ENCODE measurements around the gene PDE4D.

The PDE4D gene

DNA sequence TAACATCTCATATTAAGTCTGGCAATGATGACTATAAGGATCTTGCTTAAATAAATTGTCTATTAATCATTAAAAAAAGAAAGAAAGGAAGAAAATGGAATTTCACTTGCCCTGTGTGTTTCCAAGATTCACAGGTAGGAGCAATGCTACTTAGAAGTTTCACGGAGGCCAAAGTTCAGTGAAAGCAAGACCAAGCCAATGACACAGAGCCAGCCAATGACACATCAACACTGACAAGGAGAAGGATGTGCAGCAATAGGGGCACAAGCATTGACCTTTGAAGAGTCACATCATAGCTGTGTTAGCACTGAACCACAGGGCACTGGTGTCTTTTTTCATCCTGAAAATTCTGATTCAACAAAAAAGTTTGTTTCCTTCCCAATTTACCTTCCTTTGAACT, 364.3 kb downstream of the PDE4D start:
- no peak for DNase-seq (ENCODE audit: low read depth in 2 of 3, low spot score in 1 of 3)

DNA sequence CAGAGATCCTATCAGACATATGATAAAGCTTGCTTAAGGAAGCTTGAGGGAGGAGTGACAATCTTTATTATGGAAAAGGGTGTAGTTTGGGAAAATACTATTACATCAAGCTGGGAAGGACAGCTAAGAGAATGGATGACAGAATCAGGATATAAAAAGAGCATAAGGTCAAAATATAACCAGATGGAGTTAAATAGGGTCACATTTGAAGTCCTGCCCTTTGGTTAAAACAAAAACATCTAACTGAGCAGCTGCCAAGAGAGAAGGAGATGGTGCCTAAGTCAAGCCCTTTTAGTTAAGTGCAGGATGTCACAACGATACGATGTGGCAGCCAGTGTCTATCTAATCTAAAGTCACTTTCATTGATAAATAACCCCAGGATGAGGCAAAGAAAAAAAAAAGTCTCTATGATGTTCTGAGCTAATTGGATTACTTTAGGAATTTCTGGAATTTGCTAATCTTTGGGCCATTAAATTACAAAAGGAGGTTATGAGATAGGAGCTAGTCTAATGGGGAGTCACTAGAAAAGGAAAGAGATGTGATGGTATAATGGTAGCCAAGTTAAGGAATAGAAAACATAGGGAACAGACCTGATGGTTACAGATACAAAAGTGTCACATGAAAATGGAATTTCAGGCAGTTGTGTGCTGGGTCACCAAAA, 365.2 kb downstream of the PDE4D start:
- DNase-seq (ENCODE audit: low read depth in 2 of 3, low spot score in 1 of 3), result no peak

DNA sequence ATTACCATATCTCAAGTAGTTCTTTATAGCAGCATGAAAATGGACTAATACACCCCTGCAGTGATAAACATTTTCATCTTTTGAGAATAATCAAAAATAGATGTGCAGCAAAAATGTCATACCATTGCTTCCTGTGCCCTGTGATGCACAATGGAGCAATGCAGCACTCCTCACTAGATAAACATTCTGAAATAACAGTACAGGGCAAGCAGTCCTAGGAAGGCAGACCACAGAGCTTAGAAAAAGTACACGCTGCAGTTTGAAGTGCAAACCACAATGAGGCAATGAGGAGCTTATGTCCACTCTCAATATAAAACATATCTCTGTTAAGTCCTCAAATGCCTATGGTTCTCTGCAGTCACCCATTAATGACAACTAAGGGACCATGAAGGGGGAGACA, 367.6 kb downstream of the PDE4D start:
- DNase-seq (ENCODE audit: low read depth in 2 of 3, low spot score in 1 of 3), result no peak

DNA sequence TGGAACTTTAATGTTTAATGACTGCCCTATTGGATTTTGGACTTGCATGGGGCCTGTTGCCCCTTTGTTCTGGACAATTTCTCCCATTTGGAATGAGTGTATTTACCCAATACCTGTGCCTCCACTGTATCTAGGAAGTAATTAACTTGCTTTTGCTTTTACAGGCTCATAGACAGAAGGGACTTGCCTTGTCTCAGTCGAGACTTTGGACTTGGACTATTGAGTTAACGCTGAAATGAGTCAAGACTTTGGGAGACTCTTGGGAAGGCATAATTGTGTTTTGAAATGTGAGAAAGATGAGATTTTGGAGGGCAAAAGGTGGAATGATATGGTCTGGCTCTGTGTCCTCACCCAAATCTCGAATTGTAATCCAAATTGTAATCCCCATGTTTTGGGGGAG, 368.2 kb downstream of the PDE4D start:
- no peak for DNase-seq (ENCODE audit: low read depth in 2 of 3, low spot score in 1 of 3)

DNA sequence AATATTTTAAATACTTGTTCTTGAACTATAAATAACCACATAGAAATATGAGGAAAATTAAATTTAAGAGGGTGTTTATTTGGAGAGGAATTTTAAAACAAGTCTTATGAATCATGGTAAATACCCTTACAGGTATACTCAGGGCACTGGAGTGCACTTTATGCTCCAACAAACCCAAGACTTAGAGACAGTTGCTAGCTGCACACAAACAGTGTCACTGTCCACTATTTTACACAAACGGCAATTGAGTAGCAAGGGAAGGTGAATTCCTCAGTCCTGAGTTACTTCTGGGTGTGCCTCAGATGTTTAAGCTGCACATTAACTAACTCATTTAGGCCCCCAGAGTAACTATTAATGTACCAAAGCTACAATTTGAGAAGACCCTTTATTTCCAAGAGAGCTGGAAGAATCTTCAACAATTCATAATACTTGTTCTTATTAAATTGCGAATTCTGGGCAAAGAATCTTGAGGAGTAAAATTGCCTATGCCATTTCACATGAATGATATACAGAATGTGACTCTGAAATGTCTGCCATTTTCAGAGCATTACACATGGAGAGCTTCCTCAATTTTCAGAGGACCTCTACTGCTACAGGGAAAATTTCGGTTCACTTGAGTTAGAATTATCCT, 371.2 kb downstream of the PDE4D start:
- DNase-seq (ENCODE audit: low read depth in 2 of 3, low spot score in 1 of 3), result no peak

DNA sequence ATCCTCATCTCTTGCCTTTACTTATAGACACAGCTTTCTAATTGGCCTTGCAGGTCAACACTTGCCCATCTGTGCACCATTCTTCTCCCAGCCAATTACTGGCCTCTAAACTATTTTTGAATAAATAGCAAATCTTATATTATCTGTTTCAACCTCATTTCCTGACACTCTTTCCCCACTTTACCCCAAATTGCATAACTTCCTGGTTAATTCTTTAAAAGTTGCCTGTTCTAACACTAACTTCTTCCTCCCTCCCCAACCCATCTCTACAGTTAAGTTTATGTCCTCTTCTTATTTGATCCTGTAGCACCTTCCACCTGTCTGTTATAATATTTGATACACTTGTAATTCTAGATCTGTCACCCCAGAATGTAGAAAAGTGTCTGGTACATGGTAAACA, 372.1 kb downstream of the PDE4D start:
- DNase-seq (ENCODE audit: low read depth in 2 of 3, low spot score in 1 of 3), result no peak

DNA sequence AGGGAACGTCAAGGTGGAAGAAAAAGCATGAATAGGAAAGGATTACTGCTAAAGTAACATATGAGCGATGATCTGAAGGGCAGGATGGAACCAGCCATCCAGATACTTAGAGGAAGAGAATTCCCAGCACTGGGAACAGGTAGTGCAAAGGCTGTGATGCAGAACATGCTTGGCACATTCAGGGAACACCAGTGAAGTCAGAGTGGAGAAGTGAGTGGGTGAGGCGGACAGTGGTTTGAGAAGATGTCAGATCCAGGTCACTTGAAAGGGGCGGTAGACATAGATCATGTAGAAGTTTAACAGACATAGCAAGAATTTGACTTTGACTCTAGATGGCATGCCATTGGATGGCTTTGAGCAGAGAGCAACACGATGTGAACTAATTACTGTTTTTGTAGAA, 374.2 kb downstream of the PDE4D start:
- DNase-seq (ENCODE audit: low read depth in 2 of 3, low spot score in 1 of 3), result no peak

DNA sequence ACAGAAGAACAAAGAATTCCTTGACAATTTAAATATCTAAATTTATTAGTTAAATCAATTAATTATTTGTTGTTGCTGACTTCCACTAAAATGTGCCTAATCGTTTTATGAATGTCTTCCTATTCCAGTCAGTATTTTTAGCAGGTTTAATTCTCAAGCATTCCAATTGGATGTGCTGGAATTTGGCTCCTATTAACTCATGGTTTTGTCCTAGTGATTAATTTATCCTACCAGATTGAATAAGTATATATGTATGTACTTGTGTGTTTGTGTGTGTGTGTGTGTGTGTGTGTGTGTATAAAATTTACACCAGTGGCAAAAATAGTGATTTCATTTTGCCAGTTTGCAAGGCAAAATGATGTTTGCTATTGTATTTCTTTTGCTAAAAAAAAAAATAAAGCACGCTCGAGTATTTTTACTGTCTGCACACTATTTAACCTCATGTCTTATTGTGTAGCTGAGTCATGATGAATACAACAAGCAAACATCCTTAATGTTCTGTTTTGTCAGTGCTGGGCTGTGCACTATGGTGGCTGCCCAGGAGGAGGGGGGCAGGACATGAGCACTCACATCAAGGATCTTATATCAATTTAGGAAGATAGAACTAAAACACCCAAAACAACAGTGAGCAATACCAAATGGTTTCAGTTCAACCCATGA, 375.5 kb downstream of the PDE4D start:
- no peak for DNase-seq (ENCODE audit: low read depth in 2 of 3, low spot score in 1 of 3)

DNA sequence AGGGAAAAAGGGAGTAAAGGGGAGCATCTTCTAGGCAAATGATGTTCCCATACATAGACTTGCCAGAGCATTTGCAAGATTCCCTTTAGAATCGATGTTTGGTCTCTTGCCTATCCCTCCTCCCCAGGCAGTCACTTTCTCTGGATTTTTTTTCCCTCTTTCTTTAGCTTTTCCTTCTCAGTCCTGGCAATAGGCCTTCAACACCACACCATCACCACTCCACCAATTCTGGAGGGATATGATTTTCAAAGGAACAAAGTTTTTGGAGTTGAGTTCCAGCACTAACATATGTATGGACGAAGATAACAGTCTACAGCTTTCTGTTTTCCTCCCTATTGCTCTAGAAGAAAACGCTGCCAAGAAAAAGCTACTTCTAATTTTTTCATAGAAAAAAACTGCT, 377.4 kb downstream of the PDE4D start:
- no peak for DNase-seq (ENCODE audit: low read depth in 2 of 3, low spot score in 1 of 3)

DNA sequence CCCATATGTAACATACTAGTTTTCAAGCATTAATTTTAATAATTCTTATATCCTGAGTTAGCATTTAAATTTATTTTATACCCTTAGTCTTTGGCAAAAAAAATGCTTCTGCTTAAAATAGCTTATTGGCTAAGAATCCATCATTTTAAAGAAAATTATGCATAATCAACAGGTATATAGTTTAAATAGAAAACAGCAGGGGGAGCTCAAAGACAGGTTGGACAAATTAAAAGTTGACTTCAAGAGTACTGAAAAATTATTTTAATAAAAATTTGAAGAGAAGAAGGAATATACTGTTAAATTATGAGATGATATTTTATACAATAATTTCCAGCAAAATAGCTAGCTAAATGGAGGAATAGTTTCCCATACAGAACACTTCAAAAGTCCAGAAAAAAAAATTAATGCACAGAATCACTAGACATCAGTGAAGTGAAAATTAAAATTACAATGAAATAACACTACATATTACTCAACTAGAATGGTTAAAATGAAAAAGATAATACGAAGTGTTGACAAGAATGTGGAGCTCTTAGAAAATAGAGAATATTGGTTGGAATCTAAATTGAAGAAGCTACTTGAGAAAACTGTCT, 387.1 kb downstream of the PDE4D start:
- DNase-seq (ENCODE audit: low read depth in 2 of 3, low spot score in 1 of 3), result no peak

DNA sequence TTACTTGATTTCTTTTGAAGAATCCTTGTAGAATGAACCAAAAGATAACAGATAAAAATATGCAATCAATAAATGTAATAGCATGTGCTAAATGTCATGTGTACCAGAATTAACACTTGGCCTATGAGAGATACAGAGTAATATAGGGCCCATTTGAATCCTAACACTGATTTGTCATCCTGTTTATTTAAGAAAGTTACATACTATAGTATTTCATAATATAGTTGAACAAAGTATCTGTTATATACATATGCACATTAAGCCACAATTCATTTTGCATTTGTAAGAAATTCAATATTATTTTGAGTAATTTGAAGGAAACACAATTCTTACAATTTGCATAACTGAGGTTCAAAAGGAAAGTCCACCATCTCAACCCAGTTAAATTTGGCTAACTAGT, 389.5 kb downstream of the PDE4D start:
- DNase-seq (ENCODE audit: low read depth in 2 of 3, low spot score in 1 of 3), result no peak

DNA sequence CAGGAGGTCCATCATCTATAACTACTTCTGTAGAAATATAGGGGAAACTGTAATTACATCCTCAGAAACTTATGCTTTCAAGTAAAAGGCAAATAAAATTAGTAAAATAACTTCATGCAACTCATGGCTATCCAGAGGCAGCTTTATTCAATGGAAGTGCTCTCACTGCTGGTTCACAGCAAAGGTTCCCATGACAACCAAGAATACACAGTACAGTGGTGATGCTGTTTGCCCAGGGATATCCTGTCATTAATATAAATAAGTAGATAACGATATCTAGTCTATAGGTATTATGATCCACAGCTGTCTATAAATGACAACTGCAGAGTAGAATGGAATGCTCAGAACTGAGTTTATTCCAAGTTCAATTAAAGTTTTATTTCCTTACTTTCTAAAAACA, 390.3 kb downstream of the PDE4D start:
- DNase-seq (ENCODE audit: low read depth in 2 of 3, low spot score in 1 of 3), result no peak

DNA sequence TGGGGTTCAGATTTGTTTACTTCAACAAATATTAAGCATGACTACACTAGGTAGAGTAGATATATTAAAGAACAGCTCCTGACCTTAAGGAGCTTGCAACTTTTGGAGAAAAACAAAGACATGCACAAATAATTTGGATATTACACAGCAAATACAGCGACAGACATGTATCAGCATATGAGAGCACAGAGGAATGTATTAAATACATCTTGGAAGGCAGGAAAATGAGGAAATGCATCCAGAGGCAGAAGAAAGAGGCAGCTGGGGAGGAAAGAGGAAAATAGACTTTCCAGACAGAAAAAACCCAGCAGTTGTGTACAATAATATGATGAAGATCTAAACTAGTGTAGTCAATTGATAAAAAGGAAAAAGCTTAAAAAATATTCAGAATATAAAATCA, 392.2 kb downstream of the PDE4D start:
- DNase-seq (ENCODE audit: low read depth in 2 of 3, low spot score in 1 of 3), result no peak

DNA sequence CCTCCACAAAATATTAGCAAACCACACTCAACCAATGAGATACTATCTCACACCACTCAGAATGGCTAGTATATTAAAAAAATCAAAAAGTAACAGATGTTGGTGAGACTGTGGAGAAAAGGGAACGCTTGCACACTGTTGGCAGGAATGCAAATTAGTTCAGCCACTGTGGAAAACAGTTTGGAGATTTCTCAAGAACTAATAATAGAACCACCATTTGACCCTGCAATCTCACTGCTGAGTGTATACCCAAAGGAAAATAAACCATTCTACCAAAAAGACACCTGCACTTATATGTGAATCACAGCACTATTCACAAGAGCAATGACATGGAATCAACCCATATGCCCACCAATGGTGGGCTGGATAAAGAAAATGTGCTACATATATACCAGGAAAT, 393.5 kb downstream of the PDE4D start:
- no peak for DNase-seq (ENCODE audit: low read depth in 2 of 3, low spot score in 1 of 3)

DNA sequence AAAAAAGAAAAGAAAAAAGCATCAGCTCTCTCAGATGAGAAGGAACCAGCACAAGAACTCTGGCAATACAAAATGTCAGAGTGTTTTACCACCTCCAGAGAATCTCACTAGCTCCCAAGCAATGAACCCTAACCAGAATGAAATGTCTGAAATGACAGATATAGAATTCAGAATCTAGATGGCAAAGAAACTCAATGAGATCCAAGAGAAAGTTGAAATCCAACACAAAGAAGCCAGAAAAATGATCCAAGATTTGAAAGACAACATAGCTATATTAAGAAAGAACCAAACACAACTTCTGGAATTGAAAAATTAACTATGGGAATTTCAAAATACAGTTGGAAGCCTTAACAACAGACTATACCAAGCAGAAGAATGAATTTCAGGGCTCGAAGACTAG, 396.3 kb downstream of the PDE4D start:
- no peak for DNase-seq (ENCODE audit: low read depth in 2 of 3, low spot score in 1 of 3)

DNA sequence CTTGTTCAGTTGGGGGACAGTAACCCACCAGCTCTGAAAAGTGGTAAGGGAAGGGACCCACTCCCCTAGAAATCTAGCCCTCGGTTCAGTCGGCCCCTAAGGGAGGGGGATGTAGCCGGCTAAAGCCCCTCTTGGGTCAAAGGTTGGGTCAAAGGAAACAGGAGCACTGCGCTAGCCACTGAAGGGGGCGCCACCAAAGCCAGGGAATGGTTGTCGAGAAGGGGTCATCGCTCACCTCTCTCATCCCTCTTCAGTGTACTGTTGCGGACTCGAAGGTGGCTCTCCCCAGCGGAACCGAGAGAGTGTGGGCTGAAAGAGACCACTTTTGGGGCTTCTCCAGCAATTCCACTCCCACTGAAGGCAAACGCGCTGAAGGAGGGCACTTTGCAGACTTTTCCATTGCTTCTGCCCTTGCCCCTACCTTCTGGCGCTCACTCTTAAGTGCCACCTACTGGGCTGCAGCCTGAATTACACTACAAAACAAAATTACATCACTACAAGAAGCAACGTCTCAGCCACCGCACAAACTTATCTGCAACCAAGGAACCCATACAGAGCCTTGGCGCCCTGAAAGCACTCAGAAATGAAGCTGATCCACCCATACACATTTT, 396.9 kb downstream of the PDE4D start:
- peak in 1 of 3 donors; percentile 1 for DNase-seq (ENCODE audit: low read depth in 2 of 3, low spot score in 1 of 3)

DNA sequence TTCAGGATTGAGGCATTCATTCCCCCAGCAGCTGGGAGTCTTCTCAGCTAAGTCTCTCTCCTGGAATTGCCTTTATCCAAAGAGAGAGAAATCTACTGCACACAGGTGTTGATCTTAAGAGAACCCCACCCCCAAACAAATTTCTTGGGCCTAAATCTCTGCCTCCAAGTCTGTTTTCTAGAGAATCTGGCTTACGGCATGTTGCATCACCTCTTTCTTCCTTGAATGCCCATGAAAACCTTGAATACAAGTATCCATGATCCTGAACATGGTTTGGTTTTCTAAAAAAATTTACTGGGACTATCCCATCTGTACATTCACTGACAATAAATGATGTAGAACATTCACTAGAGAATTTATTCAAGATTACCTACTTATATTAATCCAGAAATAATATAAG, 401.6 kb downstream of the PDE4D start:
- no peak for DNase-seq (ENCODE audit: low read depth in 2 of 3, low spot score in 1 of 3)

DNA sequence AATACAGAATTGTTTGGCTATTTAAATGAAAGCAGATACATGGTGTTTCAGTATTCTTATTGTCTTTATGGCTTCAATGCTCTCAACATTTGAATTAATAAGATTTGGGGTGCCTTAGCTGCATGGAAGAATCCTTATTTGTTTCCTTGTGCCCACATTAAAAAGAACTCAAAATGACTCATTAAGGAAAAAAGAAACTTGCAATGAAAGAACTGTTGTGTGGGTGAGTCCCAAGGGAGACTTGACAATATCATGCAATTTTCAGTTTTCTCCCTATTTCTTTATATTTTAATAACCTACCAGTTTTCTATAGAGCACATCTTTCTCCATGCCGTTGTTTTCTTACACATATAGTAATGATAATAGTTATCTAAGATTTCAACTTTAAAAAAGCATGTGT, 404.0 kb downstream of the PDE4D start:
- no peak for DNase-seq (ENCODE audit: low read depth in 2 of 3, low spot score in 1 of 3)

DNA sequence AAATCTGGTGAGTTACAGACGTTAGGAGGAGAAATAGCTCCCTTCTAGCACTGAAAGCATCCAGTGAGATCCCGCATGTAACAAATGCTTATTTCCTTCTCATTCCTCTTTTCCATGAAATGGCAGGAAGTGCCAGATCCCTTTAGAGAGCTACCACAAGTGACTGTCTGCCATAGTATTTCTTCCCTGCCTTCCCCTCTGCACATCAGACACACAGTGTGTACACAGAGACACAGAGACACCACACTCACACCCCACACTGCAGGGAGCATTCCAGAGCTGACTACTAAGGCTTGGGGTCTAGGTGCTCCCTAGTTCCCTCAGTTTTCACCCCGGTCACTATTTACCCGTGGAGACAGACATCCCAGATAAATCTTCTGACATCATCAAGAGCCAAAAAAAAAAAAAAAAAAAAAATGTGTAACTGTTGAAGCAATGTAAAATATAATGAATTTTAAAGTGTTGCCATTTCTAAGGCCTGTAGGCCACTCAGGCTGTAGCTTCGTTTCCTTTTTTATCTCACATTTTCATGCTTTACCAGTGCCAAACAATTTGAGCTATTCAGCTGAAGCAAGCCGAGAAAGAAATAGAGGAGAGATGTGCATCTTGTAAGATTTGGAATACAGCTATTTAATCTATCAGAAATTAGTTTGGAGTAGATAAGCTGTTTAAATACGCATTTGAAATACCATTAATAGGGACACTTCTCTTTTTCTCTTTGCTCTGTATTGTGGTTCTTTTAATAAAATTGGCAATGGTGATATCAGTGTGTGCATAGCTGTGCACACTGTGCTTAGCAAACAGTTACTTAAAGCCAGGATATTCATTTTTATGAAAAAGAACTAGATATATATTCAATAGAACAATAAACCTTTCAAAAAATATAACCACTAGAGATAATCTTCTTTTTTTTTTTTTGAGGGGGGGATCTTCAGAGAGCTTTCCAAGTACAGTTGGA, 405.5 kb downstream of the PDE4D start:
- DNase-seq (ENCODE audit: low read depth in 2 of 3, low spot score in 1 of 3), result no peak

DNA sequence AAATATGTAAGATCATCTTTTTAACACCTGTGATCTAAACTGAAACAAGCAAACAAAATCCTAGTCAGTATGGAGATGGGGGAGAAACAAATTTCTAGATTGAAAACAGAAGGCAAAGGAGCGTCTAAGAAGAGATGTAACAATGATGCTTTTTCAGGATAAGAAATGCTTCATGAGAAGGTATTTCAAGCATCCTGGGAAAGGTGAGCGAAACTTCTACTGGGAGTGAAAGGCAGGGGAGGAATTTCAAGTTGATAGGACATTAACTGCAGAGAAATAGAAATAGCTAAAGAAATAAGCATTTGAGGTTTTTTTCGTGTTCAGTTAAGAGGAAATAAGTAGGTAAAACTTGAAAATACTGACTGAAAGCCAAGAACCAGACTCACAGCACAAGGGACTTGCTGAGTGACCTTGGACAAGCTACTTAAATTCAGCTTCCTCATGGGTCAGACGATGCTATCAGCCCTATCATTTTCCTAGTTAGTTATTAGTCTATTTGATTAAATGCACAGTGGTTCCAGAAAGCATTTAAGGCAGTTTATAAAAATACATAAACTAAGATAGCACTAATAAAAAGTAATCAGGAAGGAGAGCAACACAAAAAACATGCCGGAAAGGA, 406.3 kb downstream of the PDE4D start:
- no peak for DNase-seq (ENCODE audit: low read depth in 2 of 3, low spot score in 1 of 3)

Measured in stimulated activated CD4-positive, alpha-beta T cell treated with anti-CD3 and anti-CD28 coated beads, Interleukin-12 subunit alpha, Interleukin-12 subunit beta, amount 100 ng/mL, for 48 hours (primary cell).